ENCODE measurements around the gene ITGAD.
A peak's percentile ranks its signal among the peaks of the same experiment; 100 is the strongest.

Gene ITGAD

GRCh38 chr16:31404353-31405064 is 11.4 kb downstream of the ITGAD start:
- H3K27ac ChIP-seq (replicated peaks; ENCODE audit: low read length), result no peak overlapping the region
- H2AK5ac ChIP-seq (ENCODE audit: low read depth, low read length), result no peak overlapping the region
- no peak overlapping the region for H3K18ac ChIP-seq (ENCODE audit: low read length)
- no peak overlapping the region for H2BK120ac ChIP-seq (ENCODE audit: low read depth, low read length)
- no peak for DNase-seq (ENCODE audit: low spot score)
- H2BK15ac ChIP-seq (ENCODE audit: low read length), result no peak overlapping the region
- H3K4ac ChIP-seq (ENCODE audit: low read length), result no peak overlapping the region
- no peak overlapping the region for H4K91ac ChIP-seq (ENCODE audit: low read depth, low read length, poor library complexity)
- no peak overlapping the region for H3K9ac ChIP-seq (ENCODE audit: low read depth, low read length, poor library complexity)
- H4K8ac ChIP-seq (ENCODE audit: low read depth, low read length), result no peak overlapping the region
- no peak overlapping the region for H2BK12ac ChIP-seq (ENCODE audit: low read length)
- H3K14ac ChIP-seq (ENCODE audit: low read length), result no peak overlapping the region
- H3K79me1 ChIP-seq (ENCODE audit: low read depth, low read length), result no peaks in the 10 kb centered on the region
- H3K4me2 ChIP-seq (ENCODE audit: insufficient read depth, low read length, poor library complexity, severe bottlenecking), result no peak overlapping the region
- H3K4me3 ChIP-seq (ENCODE audit: low read length in 2 of 2), result no peak overlapping the region
- no peaks in the 10 kb centered on the region for H3K4me1 ChIP-seq (ENCODE audit: control insufficient read depth in 2 of 2, insufficient read depth in 1 of 2, low read depth in 1 of 2, low read length in 2 of 2)
- H3K27me3 ChIP-seq (ENCODE audit: control insufficient read depth in 3 of 3, insufficient read depth in 3 of 3, low read depth in 1 of 3, low read length in 3 of 3), result no peaks in the 10 kb centered on the region
- H2AFZ ChIP-seq (ENCODE audit: low read length), result peak overlapping the region; percentile 38
- no peaks in the 10 kb centered on the region for H3K36me3 ChIP-seq (replicated peaks in 1 of 2; ENCODE audit: control insufficient read depth in 2 of 2, insufficient read depth in 2 of 2, low read length in 2 of 2)
- no peak overlapping the region for H2BK5ac ChIP-seq (ENCODE audit: low read length)
- H3K9me3 ChIP-seq (replicated peaks in 1 of 2; ENCODE audit: control insufficient read depth in 2 of 2, insufficient read depth in 1 of 2, low read depth in 1 of 2, low read length in 2 of 2), result peaks cover 0 to 4% of the 10 kb centered on the region in 2 donors
- no peak overlapping the region for H3K23ac ChIP-seq (ENCODE audit: low read depth, low read length, poor library complexity)
- WGBS, 2 donors (ENCODE audit: extremely low coverage in 2 of 2, insufficient read length in 2 of 2, insufficient replicate concordance in 1 of 2), result no CpG with 5 or more reads among the region's 9 CpGs

- peaks cover 0 to 8% (median 0%) of the 10 kb centered on the region in 3 experiments for H3K27me3 ChIP-seq (ENCODE audit: control insufficient read depth in 3 of 3, insufficient read depth in 3 of 3, low read depth in 1 of 3, low read length in 3 of 3)
- H2BK120ac ChIP-seq (ENCODE audit: low read depth, low read length), result no peak overlapping the region
- no peaks in the 10 kb centered on the region for H3K9me3 ChIP-seq (replicated peaks in 1 of 2; ENCODE audit: control insufficient read depth in 2 of 2, insufficient read depth in 1 of 2, low read depth in 1 of 2, low read length in 2 of 2)
- no peak overlapping the region for H2BK5ac ChIP-seq (ENCODE audit: low read length)
- no peak overlapping the region for H2BK12ac ChIP-seq (ENCODE audit: low read length)
- no peak overlapping the region for H3K27ac ChIP-seq (replicated peaks; ENCODE audit: low read length)
- H4K91ac ChIP-seq (ENCODE audit: low read depth, low read length, poor library complexity), result no peak overlapping the region
- H3K4me3 ChIP-seq (ENCODE audit: low read length in 2 of 2), result no peak overlapping the region
- H3K4me2 ChIP-seq (ENCODE audit: insufficient read depth, low read length, poor library complexity, severe bottlenecking), result no peak overlapping the region
- no peak overlapping the region for H4K8ac ChIP-seq (ENCODE audit: low read depth, low read length)
- H3K4me1 ChIP-seq (ENCODE audit: control insufficient read depth in 2 of 2, insufficient read depth in 1 of 2, low read depth in 1 of 2, low read length in 2 of 2), result peaks cover 1 to 4% of the 10 kb centered on the region in 2 donors
- no peak for DNase-seq (ENCODE audit: low spot score)
- H3K23ac ChIP-seq (ENCODE audit: low read depth, low read length, poor library complexity), result no peak overlapping the region
- H2AFZ ChIP-seq (ENCODE audit: low read length), result no peak overlapping the region
- H3K36me3 ChIP-seq (replicated peaks in 1 of 2; ENCODE audit: control insufficient read depth in 2 of 2, insufficient read depth in 2 of 2, low read length in 2 of 2), result no peaks in the 10 kb centered on the region
- no CpG with 5 or more reads among the region's 8 CpGs for WGBS, 2 donors (ENCODE audit: extremely low coverage in 2 of 2, insufficient read length in 2 of 2, insufficient replicate concordance in 1 of 2)
- H2AK5ac ChIP-seq (ENCODE audit: low read depth, low read length), result peak overlapping the region; percentile 28
- H3K18ac ChIP-seq (ENCODE audit: low read length), result no peak overlapping the region
- H3K79me1 ChIP-seq (ENCODE audit: low read depth, low read length), result no peaks in the 10 kb centered on the region
- no peak overlapping the region for H3K4ac ChIP-seq (ENCODE audit: low read length)
- H3K14ac ChIP-seq (ENCODE audit: low read length), result peak overlapping the region; percentile 82
- no peak overlapping the region for H3K9ac ChIP-seq (ENCODE audit: low read depth, low read length, poor library complexity)
- no peak overlapping the region for H2BK15ac ChIP-seq (ENCODE audit: low read length)
Measured at GRCh38 chr16:31407406-31407805, 14.3 kb downstream of the ITGAD start.

- H3K27ac ChIP-seq (replicated peaks; ENCODE audit: low read length), result no peak overlapping the region
- no peak overlapping the region for H4K8ac ChIP-seq (ENCODE audit: low read depth, low read length)
- no peak for DNase-seq (ENCODE audit: low spot score)
- H3K14ac ChIP-seq (ENCODE audit: low read length), result no peak overlapping the region
- H3K27me3 ChIP-seq (ENCODE audit: control insufficient read depth in 3 of 3, insufficient read depth in 3 of 3, low read depth in 1 of 3, low read length in 3 of 3), result peaks cover 0 to 14% (median 0%) of the 10 kb centered on the region in 3 experiments
- H2BK15ac ChIP-seq (ENCODE audit: low read length), result no peak overlapping the region
- no peak overlapping the region for H2BK120ac ChIP-seq (ENCODE audit: low read depth, low read length)
- no peak overlapping the region for H3K4ac ChIP-seq (ENCODE audit: low read length)
- no peak overlapping the region for H2BK12ac ChIP-seq (ENCODE audit: low read length)
- no peaks in the 10 kb centered on the region for H3K9me3 ChIP-seq (replicated peaks in 1 of 2; ENCODE audit: control insufficient read depth in 2 of 2, insufficient read depth in 1 of 2, low read depth in 1 of 2, low read length in 2 of 2)
- no peak overlapping the region for H2AFZ ChIP-seq (ENCODE audit: low read length)
- no peak overlapping the region for H2BK5ac ChIP-seq (ENCODE audit: low read length)
- no peak overlapping the region for H3K4me3 ChIP-seq (ENCODE audit: low read length in 2 of 2)
- H4K91ac ChIP-seq (ENCODE audit: low read depth, low read length, poor library complexity), result no peak overlapping the region
- no peak overlapping the region for H2AK5ac ChIP-seq (ENCODE audit: low read depth, low read length)
- H3K79me1 ChIP-seq (ENCODE audit: low read depth, low read length), result no peaks in the 10 kb centered on the region
- no CpG with 5 or more reads among the region's 3 CpGs for WGBS, 2 donors (ENCODE audit: extremely low coverage in 2 of 2, insufficient read length in 2 of 2, insufficient replicate concordance in 1 of 2)
- no peak overlapping the region for H3K9ac ChIP-seq (ENCODE audit: low read depth, low read length, poor library complexity)
- no peak overlapping the region for H3K23ac ChIP-seq (ENCODE audit: low read depth, low read length, poor library complexity)
- no peaks in the 10 kb centered on the region for H3K36me3 ChIP-seq (replicated peaks in 1 of 2; ENCODE audit: control insufficient read depth in 2 of 2, insufficient read depth in 2 of 2, low read length in 2 of 2)
- H3K4me2 ChIP-seq (ENCODE audit: insufficient read depth, low read length, poor library complexity, severe bottlenecking), result no peak overlapping the region
- no peak overlapping the region for H3K18ac ChIP-seq (ENCODE audit: low read length)
- peaks cover 1 to 4% of the 10 kb centered on the region in 2 donors for H3K4me1 ChIP-seq (ENCODE audit: control insufficient read depth in 2 of 2, insufficient read depth in 1 of 2, low read depth in 1 of 2, low read length in 2 of 2)
Measured at GRCh38 chr16:31409433-31409832, 16.3 kb downstream of the ITGAD start.

GRCh38 chr16:31410082-31410481 is 16.9 kb downstream of the ITGAD start:
- DNase-seq (ENCODE audit: low spot score), result no peak
- no peak overlapping the region for H2BK120ac ChIP-seq (ENCODE audit: low read depth, low read length)
- H3K27ac ChIP-seq (replicated peaks; ENCODE audit: low read length), result no peak overlapping the region
- peaks cover 0 to 17% (median 0%) of the 10 kb centered on the region in 3 experiments for H3K27me3 ChIP-seq (ENCODE audit: control insufficient read depth in 3 of 3, insufficient read depth in 3 of 3, low read depth in 1 of 3, low read length in 3 of 3)
- no peak overlapping the region for H3K9ac ChIP-seq (ENCODE audit: low read depth, low read length, poor library complexity)
- H3K4me1 ChIP-seq (ENCODE audit: control insufficient read depth in 2 of 2, insufficient read depth in 1 of 2, low read depth in 1 of 2, low read length in 2 of 2), result peaks cover 1 to 4% of the 10 kb centered on the region in 2 donors
- H2BK12ac ChIP-seq (ENCODE audit: low read length), result peak overlapping the region; percentile 22
- no peak overlapping the region for H2BK5ac ChIP-seq (ENCODE audit: low read length)
- H3K14ac ChIP-seq (ENCODE audit: low read length), result peak overlapping the region; percentile 71
- no peak overlapping the region for H2AFZ ChIP-seq (ENCODE audit: low read length)
- H2AK5ac ChIP-seq (ENCODE audit: low read depth, low read length), result no peak overlapping the region
- peak overlapping the region; percentile 28 for H3K18ac ChIP-seq (ENCODE audit: low read length)
- H3K4me2 ChIP-seq (ENCODE audit: insufficient read depth, low read length, poor library complexity, severe bottlenecking), result no peak overlapping the region
- H3K9me3 ChIP-seq (replicated peaks in 1 of 2; ENCODE audit: control insufficient read depth in 2 of 2, insufficient read depth in 1 of 2, low read depth in 1 of 2, low read length in 2 of 2), result no peaks in the 10 kb centered on the region
- H3K4ac ChIP-seq (ENCODE audit: low read length), result no peak overlapping the region
- WGBS, 2 donors (ENCODE audit: extremely low coverage in 2 of 2, insufficient read length in 2 of 2, insufficient replicate concordance in 1 of 2), result no CpG with 5 or more reads among the region's 9 CpGs
- no peak overlapping the region for H4K91ac ChIP-seq (ENCODE audit: low read depth, low read length, poor library complexity)
- H3K23ac ChIP-seq (ENCODE audit: low read depth, low read length, poor library complexity), result peak overlapping the region; percentile 65
- no peak overlapping the region for H4K8ac ChIP-seq (ENCODE audit: low read depth, low read length)
- H3K4me3 ChIP-seq (ENCODE audit: low read length in 2 of 2), result no peak overlapping the region
- no peaks in the 10 kb centered on the region for H3K79me1 ChIP-seq (ENCODE audit: low read depth, low read length)
- H2BK15ac ChIP-seq (ENCODE audit: low read length), result no peak overlapping the region
- no peaks in the 10 kb centered on the region for H3K36me3 ChIP-seq (replicated peaks in 1 of 2; ENCODE audit: control insufficient read depth in 2 of 2, insufficient read depth in 2 of 2, low read length in 2 of 2)

Measured in neuronal stem cell (in vitro differentiated cells).